Lower leg skin (tissue), 3 donors: ENCODE data around the gene FEM1B.
"Not testable (repeated sequence)": the region's sequence is repeated elsewhere in the genome, so short reads cannot be mapped to it uniquely, and the experiment has no call there.

Experiments
- CTCF ChIP-seq, 3 donors: fragments of 450-650 bp; IDR thresholded peaks; one replicate each; pipeline ENCODE4 v1.5.1; 2016; ENCODE audit warnings: antibody characterized with exemption in 3 of 3, mild to moderate bottlenecking in 3 of 3, moderate library complexity in 2 of 3
- POLR2A ChIP-seq, 2 donors: fragments of 450-650 bp; IDR thresholded peaks; one replicate each; pipeline ENCODE4 v1.6.1; 2016 to 2017; ENCODE audit warnings: antibody characterized with exemption in 2 of 2, mild to moderate bottlenecking in 1 of 2, moderate library complexity in 1 of 2

DNA sequence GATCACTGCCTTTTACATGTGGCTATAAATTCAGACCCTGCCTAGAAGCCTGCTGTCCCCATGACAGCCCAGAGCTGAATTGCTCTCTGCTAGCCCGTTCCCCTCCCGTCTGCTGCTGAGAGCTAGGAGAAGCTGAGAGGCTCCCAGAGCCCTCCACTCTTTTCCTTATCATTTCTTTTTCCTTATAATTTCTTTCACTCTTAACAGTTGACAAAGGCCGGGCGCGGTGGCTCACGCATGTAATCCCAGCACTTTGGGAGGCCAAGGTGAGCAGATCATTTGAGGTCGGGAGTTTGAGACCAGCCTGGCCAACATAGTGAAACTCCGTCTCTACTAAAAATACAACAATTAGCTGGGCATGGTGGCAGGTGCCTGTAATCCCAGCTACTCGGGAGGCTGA is 43.0 kb upstream of the FEM1B start:
- TF ChIP-seq CTCF, POLR2A (IDR thresholded peaks at IDR 0.05): not testable (repeated sequence)
